H1 (cell line): ENCODE results near the gene C3orf85.

ENCODE experiments used
- BCL11A ChIP-seq, 2 experiments: IDR thresholded peaks; one replicate each; pipeline ENCODE4 v1.6.1; 2011; ENCODE audit warnings: low read depth in 2 of 2, low read length in 2 of 2, mild to moderate bottlenecking in 2 of 2
- CHD1 ChIP-seq: IDR thresholded peaks from 2 replicates; pipeline ENCODE4 v1.6.1; 2012; ENCODE audit warnings: low read depth, low read length, improper control_type of control experiment
- CHD2 ChIP-seq: IDR thresholded peaks from 2 replicates; pipeline ENCODE4 v1.6.1; 2012; ENCODE audit warnings: low read length, improper control_type of control experiment
- CTCF ChIP-seq, 3 experiments: IDR thresholded peaks; 1 replicate in 2 of 3; 2 replicates in 1 of 3; pipeline versions ENCODE4 v1.5.1 to v1.6.1; 2011; ENCODE audit warnings: low read length in 3 of 3, mild to moderate bottlenecking in 3 of 3, inconsistent platforms in 2 of 3, low read depth in 1 of 3, moderate library complexity in 1 of 3; ENCODE audit not compliant: insufficient read depth in 1 of 3; ENCODE audit errors: control extremely low read depth in 1 of 3
- EP300 ChIP-seq, 2 experiments: IDR thresholded peaks; 1 replicate in 1 of 2; 2 replicates in 1 of 2; pipeline ENCODE4 v1.6.1; 2011 to 2012; ENCODE audit warnings: low read depth in 2 of 2, low read length in 2 of 2, mild to moderate bottlenecking in 2 of 2, borderline replicate concordance in 1 of 2, inconsistent platforms in 1 of 2, moderate library complexity in 1 of 2
- EZH2 ChIP-seq: fragments of 200-600 bp; sonication (generic); IDR thresholded peaks from 2 replicates; pipeline ENCODE4 v1.7.1; 2012; ENCODE audit warnings: low read depth, mild to moderate bottlenecking, moderate library complexity, low read length, inconsistent platforms; ENCODE audit not compliant: severe bottlenecking
- JUND ChIP-seq: IDR thresholded peaks from 2 replicates; pipeline ENCODE4 v1.6.1; 2011; ENCODE audit warnings: mild to moderate bottlenecking, improper control_type of control experiment, low read length
- MAX ChIP-seq: IDR thresholded peaks from 2 replicates; pipeline ENCODE4 v1.6.1; 2012; ENCODE audit warnings: inconsistent platforms
- POLR2A ChIP-seq, 2 experiments: IDR thresholded peaks; 1 replicate in 1 of 2; 2 replicates in 1 of 2; pipeline ENCODE4 v1.6.1; 2011; ENCODE audit warnings: low read depth in 2 of 2, low read length in 2 of 2, mild to moderate bottlenecking in 2 of 2; ENCODE audit errors: control extremely low read depth in 1 of 2
- POLR2AphosphoS5 ChIP-seq: IDR thresholded peaks from 2 replicates; pipeline ENCODE4 v1.6.1; 2011; ENCODE audit warnings: low read depth, low read length
- SP1 ChIP-seq: IDR thresholded peaks from 2 replicates; pipeline ENCODE4 v1.6.1; 2011; ENCODE audit warnings: low read depth, low read length
- YY1 ChIP-seq: IDR thresholded peaks from 2 replicates; pipeline ENCODE4 v1.6.1; 2011; ENCODE audit warnings: low read depth, mild to moderate bottlenecking, low read length
- ZNF274 ChIP-seq: IDR thresholded peaks from 2 replicates; pipeline ENCODE4 v1.7.0; 2012; ENCODE audit warnings: low read length, borderline replicate concordance; ENCODE audit errors: extremely low read depth

GRCh38 chr3:109195815-109196214 is 59.3 kb downstream of the C3orf85 start:
- TF ChIP-seq POLR2AphosphoS5 (no peak), SP1 (no peak), CTCF (IDR thresholded peaks at IDR 0.05; ENCODE audit: control extremely low read depth in 1 of 3, insufficient read depth in 1 of 3, low read depth in 1 of 3, low read length in 3 of 3) (no peak), POLR2A (IDR thresholded peaks at IDR 0.05; ENCODE audit: control extremely low read depth in 1 of 2, low read depth in 2 of 2, low read length in 2 of 2) (no peak), JUND (no peak), CHD2 (no peak), MAX (no peak), YY1 (no peak), EP300 (IDR thresholded peaks at IDR 0.05; ENCODE audit: borderline replicate concordance in 1 of 2, low read depth in 2 of 2, low read length in 2 of 2) (no peak), EZH2 (no peak), ZNF274 (no peak), BCL11A (IDR thresholded peaks at IDR 0.05; ENCODE audit: low read depth in 2 of 2, low read length in 2 of 2) (no peak), CHD1 (no peak)
